ENCODE results near the gene RRAGD.

Gene RRAGD

DNA sequence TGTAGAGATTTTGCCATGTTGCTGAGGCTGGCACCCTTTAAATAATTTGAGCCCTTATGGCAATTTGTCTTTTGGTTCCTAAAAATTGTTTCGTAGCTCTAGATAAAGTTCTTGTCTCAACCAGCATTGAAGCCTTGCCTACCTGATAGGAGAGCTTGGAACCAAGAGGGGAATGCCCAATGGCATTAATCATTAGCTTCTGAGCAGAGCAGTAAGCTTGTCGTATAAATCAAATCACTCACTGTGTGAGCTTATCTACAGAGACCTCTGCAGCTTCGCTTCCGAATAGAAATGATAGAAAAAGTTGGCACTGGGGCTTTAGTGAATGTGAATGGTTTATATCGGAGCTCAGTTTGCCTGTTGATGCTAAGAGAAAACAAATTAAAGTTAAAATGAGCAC is 31.6 kb upstream of the RRAGD start:
- no peak for TF ChIP-seq EZH2phosphoT487 (conservative IDR thresholded peaks at IDR 0.05; ENCODE audit: low read length)
- TF ChIP-seq, protein P1, sequence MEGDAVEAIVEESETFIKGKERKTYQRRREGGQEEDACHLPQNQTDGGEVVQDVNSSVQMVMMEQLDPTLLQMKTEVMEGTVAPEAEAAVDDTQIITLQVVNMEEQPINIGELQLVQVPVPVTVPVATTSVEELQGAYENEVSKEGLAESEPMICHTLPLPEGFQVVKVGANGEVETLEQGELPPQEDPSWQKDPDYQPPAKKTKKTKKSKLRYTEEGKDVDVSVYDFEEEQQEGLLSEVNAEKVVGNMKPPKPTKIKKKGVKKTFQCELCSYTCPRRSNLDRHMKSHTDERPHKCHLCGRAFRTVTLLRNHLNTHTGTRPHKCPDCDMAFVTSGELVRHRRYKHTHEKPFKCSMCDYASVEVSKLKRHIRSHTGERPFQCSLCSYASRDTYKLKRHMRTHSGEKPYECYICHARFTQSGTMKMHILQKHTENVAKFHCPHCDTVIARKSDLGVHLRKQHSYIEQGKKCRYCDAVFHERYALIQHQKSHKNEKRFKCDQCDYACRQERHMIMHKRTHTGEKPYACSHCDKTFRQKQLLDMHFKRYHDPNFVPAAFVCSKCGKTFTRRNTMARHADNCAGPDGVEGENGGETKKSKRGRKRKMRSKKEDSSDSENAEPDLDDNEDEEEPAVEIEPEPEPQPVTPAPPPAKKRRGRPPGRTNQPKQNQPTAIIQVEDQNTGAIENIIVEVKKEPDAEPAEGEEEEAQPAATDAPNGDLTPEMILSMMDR (IDR thresholded peaks at IDR 0.05; ENCODE audit: insufficient read depth, low read length, poor library complexity, severe bottlenecking): no peak
- H3K36me3 ChIP-seq (ENCODE audit: low read length): no peaks in the 10 kb centered on the region

GRCh38 chr6:89440200-89440599 is 28.1 kb upstream of the RRAGD start:
- Histone ChIP-seq H3K9me3 (ENCODE audit: insufficient read depth, low read length) (no peaks in the 10 kb centered on the region), H3K27me3 (ENCODE audit: low read length) (no peaks in the 10 kb centered on the region), H2AFZ (ENCODE audit: low read depth, low read length, severe bottlenecking) (no peak overlapping the region), H3K9me2 (replicated peaks; ENCODE audit: insufficient read depth, low read length) (no peaks in the 10 kb centered on the region), H3K4me2 (ENCODE audit: low read depth, low read length, poor library complexity, severe bottlenecking) (no peak overlapping the region), H3K4me3 (ENCODE audit: insufficient read depth, low read length, poor library complexity, severe bottlenecking) (no peak overlapping the region), H4K20me1 (ENCODE audit: low read depth, low read length) (no peaks in the 10 kb centered on the region), H3K27ac (ENCODE audit: low read depth, low read length) (no peak overlapping the region), H3F3A (ENCODE audit: insufficient read depth) (no peaks in the 10 kb centered on the region), H3K9ac (ENCODE audit: low read length) (no peak overlapping the region), H3K36me3 (ENCODE audit: low read length) (no peaks in the 10 kb centered on the region), H3K79me2 (ENCODE audit: insufficient read depth, low read length) (no peaks in the 10 kb centered on the region)
- no peak for TF ChIP-seq EZH2phosphoT487 (conservative IDR thresholded peaks at IDR 0.05; ENCODE audit: low read length)
- TF ChIP-seq, protein P1 (IDR thresholded peaks at IDR 0.05; ENCODE audit: insufficient read depth, low read length, poor library complexity, severe bottlenecking): no peak

More for the DNA sequence above, 31.6 kb upstream of the RRAGD start:
- no peaks in the 10 kb centered on the region for H3K9me2 ChIP-seq (replicated peaks; ENCODE audit: insufficient read depth, low read length)
- no peaks in the 10 kb centered on the region for H4K20me1 ChIP-seq (ENCODE audit: low read depth, low read length)
- no peak overlapping the region for H3K4me3 ChIP-seq (ENCODE audit: insufficient read depth, low read length, poor library complexity, severe bottlenecking)
- H2AFZ ChIP-seq (ENCODE audit: low read depth, low read length, severe bottlenecking): no peak overlapping the region
- no peaks in the 10 kb centered on the region for H3F3A ChIP-seq (ENCODE audit: insufficient read depth)
- H3K4me2 ChIP-seq (ENCODE audit: low read depth, low read length, poor library complexity, severe bottlenecking): no peak overlapping the region
- no peaks in the 10 kb centered on the region for H3K79me2 ChIP-seq (ENCODE audit: insufficient read depth, low read length)
- H3K27ac ChIP-seq (ENCODE audit: low read depth, low read length): no peak overlapping the region
- H3K9me3 ChIP-seq (ENCODE audit: insufficient read depth, low read length): no peaks in the 10 kb centered on the region
- no peaks in the 10 kb centered on the region for H3K27me3 ChIP-seq (ENCODE audit: low read length)
- no peak overlapping the region for H3K9ac ChIP-seq (ENCODE audit: low read length)

DNA sequence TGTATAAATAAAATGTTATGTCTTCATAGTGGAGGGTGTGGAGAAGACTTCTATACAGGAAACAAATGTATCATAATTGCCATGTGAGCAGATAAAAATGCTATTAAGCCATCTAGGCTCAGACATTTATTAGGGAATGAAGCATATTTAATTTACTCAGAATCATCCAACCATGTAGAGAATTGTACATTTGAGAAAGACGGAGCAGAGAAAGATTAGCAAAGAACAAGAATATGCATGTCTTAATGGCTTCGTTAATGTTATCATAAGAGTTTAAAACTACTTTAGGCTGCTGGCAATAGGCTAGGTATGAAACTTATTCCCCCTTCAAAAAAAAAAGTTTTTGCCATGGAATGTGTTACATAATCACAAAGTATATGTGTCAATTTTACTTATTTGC is 26.9 kb upstream of the RRAGD start:
- Histone ChIP-seq H3K27me3 (ENCODE audit: low read length) (no peaks in the 10 kb centered on the region), H3K27ac (ENCODE audit: low read depth, low read length) (no peak overlapping the region), H4K20me1 (ENCODE audit: low read depth, low read length) (no peaks in the 10 kb centered on the region), H3K36me3 (ENCODE audit: low read length) (no peaks in the 10 kb centered on the region), H3K9ac (ENCODE audit: low read length) (no peak overlapping the region), H2AFZ (ENCODE audit: low read depth, low read length, severe bottlenecking) (no peak overlapping the region), H3K4me3 (ENCODE audit: insufficient read depth, low read length, poor library complexity, severe bottlenecking) (no peak overlapping the region), H3F3A (ENCODE audit: insufficient read depth) (no peaks in the 10 kb centered on the region), H3K9me3 (ENCODE audit: insufficient read depth, low read length) (no peaks in the 10 kb centered on the region), H3K79me2 (ENCODE audit: insufficient read depth, low read length) (no peaks in the 10 kb centered on the region), H3K9me2 (replicated peaks; ENCODE audit: insufficient read depth, low read length) (no peaks in the 10 kb centered on the region), H3K4me2 (ENCODE audit: low read depth, low read length, poor library complexity, severe bottlenecking) (no peak overlapping the region)
- TF ChIP-seq EZH2phosphoT487 (conservative IDR thresholded peaks at IDR 0.05; ENCODE audit: low read length): no peak
- TF ChIP-seq, protein P1 (IDR thresholded peaks at IDR 0.05; ENCODE audit: insufficient read depth, low read length, poor library complexity, severe bottlenecking): no peak
